Fibroblast of pulmonary artery (primary cell): ENCODE measurements around the gene ALPG.
"Not testable (repeated sequence)": the region's sequence is repeated elsewhere in the genome, so short reads cannot be mapped to it uniquely, and the experiment has no call there.

ENCODE experiments used
- DNase-seq: peaks from one replicate; pipeline ENCODE4 v3.0.0-alpha.2; 2010; ENCODE audit warnings: low read depth
- H3K4me3 ChIP-seq: replicated peaks from 2 replicates; pipeline ENCODE4 v1.5.1; 2011; ENCODE audit warnings: low read depth, mild to moderate bottlenecking, control low read depth, low read length, moderate library complexity
- TF ChIP-seq, protein P1 (sequence below): IDR thresholded peaks from 2 replicates; pipeline ENCODE4 v1.5.1; 2011; ENCODE audit warnings: mild to moderate bottlenecking, control low read depth, low read length, inconsistent platforms; ENCODE audit errors: missing control alignments

ALPG gene

DNA sequence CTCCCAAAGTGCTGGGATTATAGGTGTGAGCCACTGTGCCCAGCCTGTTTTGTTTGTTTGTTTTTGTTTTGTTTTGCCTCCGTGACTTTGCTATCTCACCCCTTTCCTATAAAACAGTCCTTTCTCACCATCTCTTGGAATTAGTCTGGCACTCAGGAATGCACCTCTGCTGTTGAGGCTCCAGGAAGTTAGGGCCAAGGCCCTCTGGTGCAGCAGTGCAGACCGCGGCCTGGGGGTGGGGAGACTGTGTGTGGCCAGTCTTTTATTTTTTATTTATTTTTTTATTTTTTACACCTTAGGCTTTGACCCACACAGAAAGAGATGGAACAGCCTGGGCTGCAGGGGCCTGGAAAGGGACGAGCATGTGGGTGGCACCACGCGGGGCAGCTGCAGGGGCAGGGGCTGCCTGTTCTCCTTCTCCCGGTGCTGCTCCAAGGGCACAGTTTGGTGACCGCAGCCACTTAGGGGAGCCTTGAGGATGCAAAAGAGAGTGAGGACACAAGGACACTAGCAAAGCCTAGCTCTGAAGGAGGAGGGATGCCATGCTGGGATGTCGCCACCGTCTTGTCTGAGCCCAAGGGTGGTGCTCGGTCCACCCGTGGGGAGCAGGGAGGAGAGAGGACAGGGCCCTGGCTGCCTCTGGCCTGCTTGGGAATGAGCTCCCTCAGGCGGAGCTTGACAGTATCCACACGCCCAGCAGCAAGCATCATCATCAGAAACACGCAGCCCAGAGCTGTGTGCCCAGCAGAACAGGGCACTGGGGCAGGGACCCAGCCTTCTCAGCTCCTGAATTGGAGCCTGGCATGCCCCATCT is 29.9 kb downstream of the ALPG start:
- no peak overlapping the region for H3K4me3 ChIP-seq
- no peak for DNase-seq
- TF ChIP-seq, protein P1, sequence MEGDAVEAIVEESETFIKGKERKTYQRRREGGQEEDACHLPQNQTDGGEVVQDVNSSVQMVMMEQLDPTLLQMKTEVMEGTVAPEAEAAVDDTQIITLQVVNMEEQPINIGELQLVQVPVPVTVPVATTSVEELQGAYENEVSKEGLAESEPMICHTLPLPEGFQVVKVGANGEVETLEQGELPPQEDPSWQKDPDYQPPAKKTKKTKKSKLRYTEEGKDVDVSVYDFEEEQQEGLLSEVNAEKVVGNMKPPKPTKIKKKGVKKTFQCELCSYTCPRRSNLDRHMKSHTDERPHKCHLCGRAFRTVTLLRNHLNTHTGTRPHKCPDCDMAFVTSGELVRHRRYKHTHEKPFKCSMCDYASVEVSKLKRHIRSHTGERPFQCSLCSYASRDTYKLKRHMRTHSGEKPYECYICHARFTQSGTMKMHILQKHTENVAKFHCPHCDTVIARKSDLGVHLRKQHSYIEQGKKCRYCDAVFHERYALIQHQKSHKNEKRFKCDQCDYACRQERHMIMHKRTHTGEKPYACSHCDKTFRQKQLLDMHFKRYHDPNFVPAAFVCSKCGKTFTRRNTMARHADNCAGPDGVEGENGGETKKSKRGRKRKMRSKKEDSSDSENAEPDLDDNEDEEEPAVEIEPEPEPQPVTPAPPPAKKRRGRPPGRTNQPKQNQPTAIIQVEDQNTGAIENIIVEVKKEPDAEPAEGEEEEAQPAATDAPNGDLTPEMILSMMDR: no peak

GRCh38 chr2:232437195-232437571 is 30.5 kb downstream of the ALPG start:
- TF ChIP-seq, protein P1: no peak
- no peak overlapping the region for H3K4me3 ChIP-seq
- DNase-seq: no peak

DNA sequence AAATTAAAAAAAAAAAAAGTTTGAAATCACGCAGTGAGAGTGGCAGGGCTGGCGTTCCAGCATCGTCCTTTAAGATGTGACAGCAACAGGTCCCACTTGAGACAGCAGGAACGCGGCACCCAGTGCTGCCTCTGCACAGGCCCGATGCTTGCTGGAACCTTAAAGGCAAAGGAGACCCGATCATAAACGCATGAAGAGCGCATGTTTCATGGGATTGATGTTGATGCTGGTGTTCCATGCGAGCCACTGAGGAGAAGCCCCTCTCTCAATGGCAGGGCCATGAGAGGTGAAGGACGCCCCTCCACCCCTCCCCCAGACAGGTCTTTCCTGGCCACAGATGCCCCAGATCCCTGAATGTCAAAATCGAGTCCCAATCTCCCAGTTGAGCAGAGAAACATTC is 31.4 kb downstream of the ALPG start:
- H3K4me3 ChIP-seq: no peak overlapping the region
- TF ChIP-seq, protein P1: no peak
- DNase-seq: no peak

DNA sequence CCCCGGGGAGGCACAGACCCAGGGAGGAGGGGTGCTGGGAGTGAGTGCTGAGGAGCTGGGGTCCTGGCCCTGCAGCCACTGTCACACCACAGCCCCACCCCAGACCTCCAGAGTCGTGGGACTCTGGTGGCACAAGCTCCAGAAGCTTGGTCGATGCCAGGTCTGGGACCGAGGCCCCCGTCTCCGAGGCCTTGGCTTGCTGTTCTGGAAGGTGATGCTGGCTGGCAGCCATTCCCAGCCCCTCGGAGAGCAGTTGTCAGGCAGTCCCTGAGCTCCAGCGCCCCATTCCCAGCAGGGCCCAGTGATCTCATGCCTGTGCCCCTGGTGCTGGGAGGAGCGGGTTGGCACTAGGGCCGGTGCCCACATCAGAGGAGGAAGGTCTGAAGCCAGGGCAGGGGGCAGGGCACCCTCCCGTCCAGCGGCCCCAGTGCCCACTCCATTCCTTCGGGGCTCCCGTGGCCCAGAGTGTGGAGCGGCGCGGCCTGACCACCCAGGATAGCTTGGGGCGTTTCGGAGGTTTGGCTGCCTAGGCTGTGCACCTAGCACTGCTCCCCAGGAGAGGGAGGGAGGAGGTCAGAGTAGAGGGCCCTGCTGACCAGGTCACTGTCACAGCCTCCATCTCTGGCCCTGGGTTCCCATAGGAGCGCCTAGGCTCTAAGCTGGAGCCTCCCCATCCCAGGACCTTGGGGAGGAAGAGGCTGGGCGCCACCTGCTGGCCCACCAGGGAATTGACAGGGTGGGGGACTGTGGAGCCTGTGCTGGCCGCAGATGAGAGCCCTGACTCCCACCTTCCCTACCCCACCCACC is 32.5 kb downstream of the ALPG start:
- TF ChIP-seq, protein P1: no peak
- no peak overlapping the region for H3K4me3 ChIP-seq
- DNase-seq: no peak

DNA sequence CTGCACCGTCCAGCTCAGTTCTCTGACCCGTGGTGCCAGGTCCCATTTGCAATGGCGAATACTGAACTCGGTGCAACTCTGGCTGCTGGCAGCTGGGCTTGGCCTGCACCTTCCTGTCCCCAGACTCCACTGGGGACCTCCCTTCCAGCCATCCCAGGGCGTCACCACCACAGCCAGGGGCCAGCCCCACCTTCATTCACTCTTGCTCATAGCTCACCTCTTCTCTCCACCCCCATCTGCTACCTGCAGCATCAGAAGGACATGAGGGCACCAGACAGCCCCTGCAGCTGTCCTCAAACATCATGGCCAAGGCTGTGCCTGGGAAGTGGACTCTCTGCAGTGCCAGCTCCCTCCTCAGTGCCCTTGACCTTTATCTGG is 33.1 kb downstream of the ALPG start:
- DNase-seq: no peak
- TF ChIP-seq, protein P1: no peak

GRCh38 chr2:232440220-232441018 is 33.8 kb downstream of the ALPG start:
- DNase-seq: peak; percentile 71
- TF ChIP-seq, protein P1: peak; percentile 73
- H3K4me3 ChIP-seq: not testable (repeated sequence)

More for the DNA sequence above, 33.1 kb downstream of the ALPG start:
- no peak overlapping the region for H3K4me3 ChIP-seq
